ENCODE measurements around the gene TADA3. TPM values are rescaled to one million over a fixed set of nuclear protein-coding genes. Genes with fewer than 3 reads are reported as not detected.

TADA3 gene
- total RNA-seq, 3 donors from 2014 or later, result 66.1 to 73.4 (median 70.1) TPM

DNA sequence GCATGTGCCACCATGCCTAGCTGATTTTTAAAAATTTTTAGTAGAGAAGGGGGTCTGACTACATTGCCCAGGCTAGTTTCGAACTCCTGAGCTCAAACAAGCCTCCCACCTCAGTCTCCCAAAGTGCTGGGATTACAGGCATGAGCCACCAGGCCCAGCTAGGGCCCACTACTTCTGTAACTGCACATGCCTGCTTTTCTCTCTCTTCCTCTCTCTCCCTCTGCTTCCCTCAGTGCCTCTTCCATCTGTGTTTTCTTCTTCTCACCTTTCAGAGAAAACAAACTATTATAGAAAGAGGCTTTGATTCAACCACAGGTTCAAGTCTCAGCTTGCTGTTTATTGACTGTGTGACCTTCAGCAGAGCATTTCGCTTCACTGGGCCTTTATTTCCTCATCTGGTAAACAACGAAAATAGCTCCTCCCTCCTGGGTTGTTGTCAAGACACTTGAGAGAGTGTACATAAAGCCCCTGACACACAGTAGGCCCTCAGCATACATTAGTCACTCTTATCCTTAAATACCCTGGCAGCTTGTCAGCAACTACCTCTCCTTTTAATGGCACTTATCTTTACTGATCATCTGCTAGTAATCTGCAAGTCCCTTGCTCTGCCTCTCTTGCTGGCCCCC lies 10.2 kb downstream of the TADA3 start:
- Histone ChIP-seq H3K27ac (no peak overlapping the region), H3K27me3 (no peaks in the 10 kb centered on the region), H3K9me3 (no peaks in the 10 kb centered on the region), H3K4me3 (no peak overlapping the region), H3K36me3 (peaks cover 7% of the 10 kb centered on the region), H3K4me1 (no peaks in the 10 kb centered on the region)
- no peak for DNase-seq (ENCODE audit: low spot score in 2 of 2)
- intact Hi-C loops (cut with DNase I; ENCODE audit: low total_unique reads), result no loop called here
- no peak for TF ChIP-seq POLR2A (IDR thresholded peaks at IDR 0.05)
- TF ChIP-seq POLR2AphosphoS5 (IDR thresholded peaks at IDR 0.05), result no peak
- TF ChIP-seq, protein P1, sequence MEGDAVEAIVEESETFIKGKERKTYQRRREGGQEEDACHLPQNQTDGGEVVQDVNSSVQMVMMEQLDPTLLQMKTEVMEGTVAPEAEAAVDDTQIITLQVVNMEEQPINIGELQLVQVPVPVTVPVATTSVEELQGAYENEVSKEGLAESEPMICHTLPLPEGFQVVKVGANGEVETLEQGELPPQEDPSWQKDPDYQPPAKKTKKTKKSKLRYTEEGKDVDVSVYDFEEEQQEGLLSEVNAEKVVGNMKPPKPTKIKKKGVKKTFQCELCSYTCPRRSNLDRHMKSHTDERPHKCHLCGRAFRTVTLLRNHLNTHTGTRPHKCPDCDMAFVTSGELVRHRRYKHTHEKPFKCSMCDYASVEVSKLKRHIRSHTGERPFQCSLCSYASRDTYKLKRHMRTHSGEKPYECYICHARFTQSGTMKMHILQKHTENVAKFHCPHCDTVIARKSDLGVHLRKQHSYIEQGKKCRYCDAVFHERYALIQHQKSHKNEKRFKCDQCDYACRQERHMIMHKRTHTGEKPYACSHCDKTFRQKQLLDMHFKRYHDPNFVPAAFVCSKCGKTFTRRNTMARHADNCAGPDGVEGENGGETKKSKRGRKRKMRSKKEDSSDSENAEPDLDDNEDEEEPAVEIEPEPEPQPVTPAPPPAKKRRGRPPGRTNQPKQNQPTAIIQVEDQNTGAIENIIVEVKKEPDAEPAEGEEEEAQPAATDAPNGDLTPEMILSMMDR (IDR thresholded peaks at IDR 0.05), result no peak

DNA sequence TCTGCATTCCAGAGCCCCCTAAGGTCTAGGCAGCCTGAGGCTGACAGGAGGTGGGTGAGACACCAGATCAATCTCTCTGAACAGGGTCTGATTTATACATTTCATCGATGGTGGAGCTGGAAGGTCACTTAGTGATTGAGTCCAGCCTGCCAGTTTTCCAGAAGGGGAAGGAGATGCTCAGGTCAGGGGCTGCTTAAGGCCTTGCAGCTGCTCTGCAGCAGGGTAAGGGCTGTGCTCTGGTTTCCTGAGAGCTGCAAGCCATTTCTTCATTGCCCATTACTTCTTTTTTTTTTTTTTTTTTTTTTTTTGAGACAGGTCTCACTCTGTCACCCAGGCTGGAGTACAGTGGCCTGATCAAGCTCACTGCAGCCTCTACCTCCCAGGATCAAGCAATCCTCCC lies 10.7 kb downstream of the TADA3 start:
- no peak overlapping the region for H3K4me3 ChIP-seq
- no peaks in the 10 kb centered on the region for H3K4me1 ChIP-seq
- intact Hi-C loops (cut with DNase I; ENCODE audit: low total_unique reads), result no loop called here
- H3K36me3 ChIP-seq, result peaks cover 7% of the 10 kb centered on the region
- no peaks in the 10 kb centered on the region for H3K9me3 ChIP-seq
- no peaks in the 10 kb centered on the region for H3K27me3 ChIP-seq
- H3K27ac ChIP-seq, result no peak overlapping the region
- no peak for DNase-seq (ENCODE audit: low spot score in 2 of 2)
- TF ChIP-seq POLR2AphosphoS5 (IDR thresholded peaks at IDR 0.05) (no peak), POLR2A (IDR thresholded peaks at IDR 0.05) (no peak)
- TF ChIP-seq, protein P1 (IDR thresholded peaks at IDR 0.05), result no peak

DNA sequence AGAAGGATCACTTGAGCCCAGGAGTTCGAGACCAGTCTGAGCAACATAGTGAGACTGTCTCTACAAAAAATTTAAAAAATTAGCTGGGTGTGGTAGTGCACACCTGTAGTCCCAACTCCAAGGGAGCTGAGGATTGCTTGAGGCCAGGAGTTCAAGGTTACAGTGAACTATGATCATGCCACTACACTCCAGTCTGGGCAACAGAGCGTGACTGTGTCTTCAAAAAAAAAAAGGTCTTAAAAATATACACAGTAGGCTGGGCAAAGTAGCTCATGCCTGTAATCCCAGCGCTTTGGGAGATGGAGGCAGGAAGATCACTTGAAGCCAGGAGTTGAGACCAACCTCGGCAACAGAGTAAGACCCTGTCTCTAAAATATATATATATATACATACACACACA lies 11.4 kb downstream of the TADA3 start:
- DNase-seq (ENCODE audit: low spot score in 2 of 2), result no peak
- no peaks in the 10 kb centered on the region for H3K9me3 ChIP-seq
- H3K4me3 ChIP-seq, result no peak overlapping the region
- H3K4me1 ChIP-seq, result no peaks in the 10 kb centered on the region
- intact Hi-C loops (cut with DNase I; ENCODE audit: low total_unique reads), result no loop called here
- H3K36me3 ChIP-seq, result peaks cover 7% of the 10 kb centered on the region
- TF ChIP-seq, protein P1 (IDR thresholded peaks at IDR 0.05), result no peak
- TF ChIP-seq POLR2A (IDR thresholded peaks at IDR 0.05), result no peak
- TF ChIP-seq POLR2AphosphoS5 (IDR thresholded peaks at IDR 0.05), result no peak
- no peak overlapping the region for H3K27ac ChIP-seq
- H3K27me3 ChIP-seq, result no peaks in the 10 kb centered on the region

DNA sequence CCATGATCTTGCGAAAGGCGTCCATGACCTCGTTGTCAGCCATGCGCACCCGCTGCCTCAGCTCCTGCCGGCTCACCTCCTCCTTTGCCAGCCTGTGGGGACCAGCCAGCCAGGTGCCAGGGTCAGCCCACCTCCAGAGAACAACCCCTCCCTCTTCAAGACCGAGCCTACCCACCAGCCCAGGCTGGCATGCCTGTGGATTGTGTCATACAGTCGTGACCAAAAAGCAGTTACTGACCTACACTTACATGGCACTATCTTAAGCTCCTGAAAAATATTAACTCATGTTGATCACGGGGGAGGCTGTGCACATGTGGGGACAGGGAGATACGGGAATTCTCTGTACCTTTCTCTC lies 11.8 kb downstream of the TADA3 start:
- DNase-seq (ENCODE audit: low spot score in 2 of 2), result no peak
- no peaks in the 10 kb centered on the region for H3K4me1 ChIP-seq
- H3K4me3 ChIP-seq, result no peak overlapping the region
- no peaks in the 10 kb centered on the region for H3K9me3 ChIP-seq
- TF ChIP-seq POLR2AphosphoS5 (IDR thresholded peaks at IDR 0.05), result no peak
- TF ChIP-seq, protein P1 (IDR thresholded peaks at IDR 0.05), result no peak
- TF ChIP-seq POLR2A (IDR thresholded peaks at IDR 0.05), result no peak
- no peaks in the 10 kb centered on the region for H3K27me3 ChIP-seq
- H3K36me3 ChIP-seq, result peaks cover 4% of the 10 kb centered on the region
- intact Hi-C loops (cut with DNase I; ENCODE audit: low total_unique reads), result no loop called here
- H3K27ac ChIP-seq, result peak overlapping the region in 1 of 2 donors; percentile 43

DNA sequence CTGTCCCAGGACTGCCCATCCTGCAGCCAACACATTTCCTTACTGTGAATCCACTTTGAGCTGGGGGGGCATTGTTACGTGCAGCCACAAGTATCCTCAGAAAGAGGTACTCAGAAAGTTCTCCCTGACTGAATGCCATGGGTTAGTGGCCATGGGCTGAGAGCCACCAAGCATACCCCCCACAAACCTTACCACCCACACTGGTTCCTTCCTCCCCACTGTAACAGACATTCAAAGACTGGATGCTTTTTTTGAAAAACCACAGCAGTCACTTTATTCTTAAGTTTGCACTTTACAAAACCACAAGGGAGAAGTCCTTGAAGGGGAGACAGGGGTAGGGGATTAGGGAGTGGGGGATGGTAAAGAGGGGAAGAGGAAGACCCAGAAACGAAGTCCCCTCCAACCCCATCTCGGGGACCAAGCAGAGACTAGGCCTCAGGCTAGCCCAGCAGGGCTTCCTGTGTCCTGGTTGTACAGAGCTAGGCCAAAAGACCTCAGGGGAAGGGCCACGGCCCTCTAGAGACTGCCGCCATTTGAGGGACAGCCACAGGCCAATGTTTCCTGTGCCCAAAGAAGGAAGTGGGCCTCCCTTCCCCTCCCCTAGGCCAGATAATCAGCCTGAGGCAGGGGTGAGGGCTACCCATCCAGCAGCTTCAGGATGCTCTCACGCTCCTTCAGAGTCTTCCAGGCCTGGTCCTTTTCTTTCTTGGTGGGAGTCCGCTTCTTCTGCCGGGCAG lies 12.4 kb downstream of the TADA3 start:
- Histone ChIP-seq H3K36me3 (no peaks in the 10 kb centered on the region), H3K27ac (peak overlapping the region in 1 of 2 donors; percentile 43), H3K27me3 (no peaks in the 10 kb centered on the region), H3K9me3 (no peaks in the 10 kb centered on the region), H3K4me1 (no peaks in the 10 kb centered on the region), H3K4me3 (no peak overlapping the region)
- TF ChIP-seq, protein P1 (IDR thresholded peaks at IDR 0.05), result no peak
- TF ChIP-seq POLR2A (IDR thresholded peaks at IDR 0.05), result no peak
- no peak for TF ChIP-seq POLR2AphosphoS5 (IDR thresholded peaks at IDR 0.05)
- no peak for DNase-seq (ENCODE audit: low spot score in 2 of 2)
- intact Hi-C loops (cut with DNase I; ENCODE audit: low total_unique reads), result no loop called here

Data from breast epithelium (tissue), 4 donors.